NCI-H345 treated with DMSO at 0.1 percent for 48 hours (cell line): ENCODE results near the gene TXNRD2.

Source experiments
- DNase-seq: peaks from one replicate; lab custom pipeline; 2025; ENCODE audit not compliant: unreplicated experiment; lab: John Stamatoyannopoulos, UW

The TXNRD2 gene

GRCh38 chr22:19980766-19981165 lies 39.1 kb upstream of the TXNRD2 start:
- DNase-seq = no peak

GRCh38 chr22:19979712-19980493 lies 38.3 kb upstream of the TXNRD2 start:
- DNase-seq = no peak

- DNase-seq = no peak
These were observed 37.1 kb upstream of the TXNRD2 start for GRCh38 chr22:19978748-19979147.

DNA sequence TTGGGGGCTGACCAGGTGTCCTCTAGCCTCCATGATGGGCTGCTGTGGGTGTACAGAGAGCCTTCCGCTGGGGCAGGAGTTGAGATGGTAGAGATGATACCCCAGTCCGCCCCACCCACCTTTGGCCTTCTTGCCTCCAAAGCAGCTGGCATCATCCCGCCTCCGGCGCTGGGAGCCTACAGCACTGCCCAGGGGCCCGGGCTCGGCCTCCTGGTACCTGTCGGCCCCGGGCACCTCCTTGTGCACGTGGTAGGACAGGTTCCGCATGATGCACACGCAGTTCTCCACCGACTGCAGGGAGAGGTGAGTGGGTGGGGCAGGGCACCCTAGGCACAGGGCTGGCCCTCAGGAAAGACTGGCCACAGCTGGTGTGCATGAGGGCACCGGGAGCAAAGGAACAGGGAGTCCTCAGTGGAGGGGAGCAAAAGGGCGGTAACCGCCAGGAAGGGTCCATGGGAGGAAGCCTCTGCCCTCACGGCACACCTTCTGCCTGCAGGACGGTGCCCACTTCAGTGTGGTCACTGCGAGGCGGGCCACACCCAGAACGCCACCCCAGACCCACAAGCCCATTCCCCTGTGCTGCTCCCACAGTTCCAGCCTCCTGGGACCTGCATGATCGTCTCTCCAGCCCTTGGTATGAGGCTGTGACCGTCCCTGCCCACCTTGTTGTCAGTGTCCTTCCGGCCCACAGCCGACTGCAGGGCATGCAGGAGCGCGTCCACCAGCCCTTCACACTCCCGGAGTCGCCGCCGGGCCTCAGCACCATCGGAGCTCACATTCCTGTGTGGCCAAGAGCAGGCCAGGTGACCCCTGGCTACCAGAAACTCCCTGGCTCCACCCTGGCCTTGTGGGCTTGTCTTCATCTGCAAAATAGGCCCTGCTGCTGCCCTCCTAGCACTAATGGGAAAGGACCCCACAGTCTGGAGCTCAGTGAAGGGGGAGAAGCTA lies 36.0 kb upstream of the TXNRD2 start:
- DNase-seq = no peak

DNA sequence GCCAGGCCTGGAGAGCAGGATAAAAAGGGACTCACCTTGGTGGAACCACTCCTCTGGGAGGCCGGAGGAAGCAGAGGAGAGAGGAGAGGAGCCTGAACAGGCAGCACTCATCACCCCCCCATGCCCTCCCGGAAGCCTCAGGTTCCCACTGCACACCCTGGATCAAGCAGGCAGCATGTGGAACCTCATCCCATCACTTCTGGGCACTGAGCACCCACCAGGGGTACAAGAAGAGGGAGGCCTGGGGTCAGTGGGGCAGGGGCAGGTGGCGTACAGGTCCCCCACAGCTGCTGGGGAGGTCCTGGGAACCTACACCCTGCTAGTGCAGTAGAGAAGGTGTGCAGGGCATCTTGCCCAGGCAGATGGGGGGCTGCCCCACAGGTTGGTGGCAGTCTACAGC lies 35.1 kb upstream of the TXNRD2 start:
- no peak for DNase-seq

DNA sequence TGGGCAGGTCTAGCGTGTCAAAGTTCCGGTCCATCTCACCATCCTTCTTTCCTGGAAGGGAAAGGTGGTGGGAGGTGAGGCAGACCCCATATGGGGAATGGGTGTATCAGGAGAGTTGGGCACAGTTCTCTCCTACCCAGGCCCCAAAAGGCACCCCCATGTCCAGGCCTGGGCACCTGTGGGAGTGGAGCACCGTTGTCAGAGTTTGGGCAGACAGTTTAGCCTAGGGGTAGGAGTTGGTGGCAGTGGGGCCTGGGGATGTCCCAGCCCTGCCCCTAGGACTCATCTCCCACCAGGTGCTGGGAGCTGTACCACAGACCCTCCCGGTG lies 34.1 kb upstream of the TXNRD2 start:
- no peak for DNase-seq

DNA sequence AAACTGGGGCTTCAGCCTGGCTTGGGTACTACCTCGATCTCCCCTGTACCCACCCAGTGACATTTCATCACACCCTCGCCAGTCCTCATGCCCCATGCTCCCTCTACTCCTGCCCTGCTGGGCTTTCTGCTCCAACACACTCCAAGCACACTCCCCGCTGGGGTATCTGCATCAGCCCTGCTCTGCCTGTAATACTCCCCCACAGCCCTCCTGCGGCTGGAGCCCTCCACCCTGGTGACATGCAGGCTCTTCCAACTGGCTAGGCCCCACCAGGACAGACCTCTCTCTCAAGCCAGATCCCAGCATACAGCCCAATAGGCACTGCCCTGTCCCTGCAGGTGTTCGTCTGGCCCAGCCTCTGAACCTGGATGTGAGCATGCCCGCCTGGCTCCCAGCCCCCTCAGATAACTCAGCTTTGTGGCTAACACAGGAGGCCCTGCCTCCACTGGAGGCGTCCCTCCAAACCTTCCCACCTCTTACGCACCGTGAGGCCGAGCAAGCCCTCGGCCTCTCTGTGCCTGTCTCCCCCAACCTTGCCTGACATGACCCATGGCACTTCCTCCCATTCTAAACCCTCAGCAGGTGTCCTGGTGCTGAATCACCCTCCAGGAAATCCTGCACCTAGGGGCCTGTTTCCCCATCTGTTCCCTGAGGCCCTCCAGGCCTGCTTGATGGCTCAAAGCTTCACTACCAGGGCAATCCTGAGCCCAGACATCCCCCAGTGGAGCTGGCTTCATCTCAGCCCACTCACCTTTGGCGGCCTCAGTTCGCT lies 33.5 kb upstream of the TXNRD2 start:
- DNase-seq = peak; percentile 70

- DNase-seq = peak; percentile 83
These were observed 32.7 kb upstream of the TXNRD2 start for GRCh38 chr22:19974268-19974861.

GRCh38 chr22:19973551-19974267 lies 32.1 kb upstream of the TXNRD2 start:
- no peak for DNase-seq

DNA sequence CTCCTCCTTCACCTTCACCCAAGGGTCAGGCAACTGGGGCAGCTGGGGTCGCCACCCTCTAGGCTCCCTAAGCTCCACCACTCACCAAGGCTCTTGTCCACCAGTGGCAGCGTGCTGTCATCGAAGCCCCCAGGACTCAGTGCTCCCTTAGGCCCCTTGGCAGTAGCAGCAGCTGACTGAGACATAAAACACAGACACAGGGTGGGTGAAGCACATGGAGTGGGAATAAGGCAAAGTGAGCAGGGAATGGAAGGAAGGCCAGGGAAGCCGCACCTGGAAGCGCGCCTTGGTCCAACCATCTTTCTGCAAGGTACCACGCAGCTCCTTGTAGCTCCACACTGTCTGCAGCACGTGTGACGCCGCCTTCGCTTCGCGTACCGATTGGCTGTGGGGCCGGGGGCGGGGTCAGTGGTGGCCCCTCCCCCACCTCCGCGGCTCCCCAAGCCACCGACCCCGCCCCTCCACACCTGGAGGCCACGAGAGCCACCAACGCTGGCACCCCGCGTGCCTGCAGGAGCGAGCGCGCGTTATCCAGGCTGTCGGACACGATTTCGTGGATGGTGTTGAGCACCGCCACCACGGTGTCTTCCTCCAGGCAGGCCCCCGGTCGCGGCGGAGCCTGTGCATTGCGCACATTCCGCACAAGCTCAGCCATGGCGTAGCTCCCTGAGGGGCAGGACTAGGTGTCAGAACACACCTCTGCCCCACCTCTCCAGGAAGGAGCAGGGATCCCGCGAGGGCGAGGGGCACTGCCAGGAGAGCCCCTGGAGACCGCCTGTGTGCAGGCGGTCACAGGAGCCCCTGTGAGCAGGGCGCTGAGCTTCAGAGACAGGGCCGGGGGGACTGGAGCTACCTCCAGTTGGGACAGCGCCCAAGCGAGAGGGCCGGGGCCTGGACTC lies 31.3 kb upstream of the TXNRD2 start:
- DNase-seq = no peak

DNA sequence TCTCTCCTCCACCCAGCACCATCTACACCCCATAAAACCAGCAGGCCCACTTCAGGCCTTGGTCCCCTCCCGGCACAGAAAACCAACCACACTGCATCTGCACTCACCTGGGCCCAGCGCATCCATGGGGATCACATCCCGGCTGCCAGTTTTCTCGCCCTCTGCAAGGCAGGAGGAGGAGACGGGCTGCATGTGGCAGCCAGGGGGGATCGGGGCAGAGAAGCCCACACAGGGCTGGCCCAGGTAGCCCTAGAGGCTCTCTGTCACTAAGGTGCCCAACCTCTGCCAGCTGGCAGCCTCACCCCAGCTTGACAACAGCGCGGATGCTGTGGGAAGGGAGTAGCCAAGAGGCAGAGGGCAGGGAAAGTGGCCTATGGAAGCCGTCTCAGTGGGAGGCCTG lies 30.6 kb upstream of the TXNRD2 start:
- DNase-seq = no peak

- DNase-seq = no peak
These were observed 29.9 kb upstream of the TXNRD2 start for GRCh38 chr22:19971276-19972124.

DNA sequence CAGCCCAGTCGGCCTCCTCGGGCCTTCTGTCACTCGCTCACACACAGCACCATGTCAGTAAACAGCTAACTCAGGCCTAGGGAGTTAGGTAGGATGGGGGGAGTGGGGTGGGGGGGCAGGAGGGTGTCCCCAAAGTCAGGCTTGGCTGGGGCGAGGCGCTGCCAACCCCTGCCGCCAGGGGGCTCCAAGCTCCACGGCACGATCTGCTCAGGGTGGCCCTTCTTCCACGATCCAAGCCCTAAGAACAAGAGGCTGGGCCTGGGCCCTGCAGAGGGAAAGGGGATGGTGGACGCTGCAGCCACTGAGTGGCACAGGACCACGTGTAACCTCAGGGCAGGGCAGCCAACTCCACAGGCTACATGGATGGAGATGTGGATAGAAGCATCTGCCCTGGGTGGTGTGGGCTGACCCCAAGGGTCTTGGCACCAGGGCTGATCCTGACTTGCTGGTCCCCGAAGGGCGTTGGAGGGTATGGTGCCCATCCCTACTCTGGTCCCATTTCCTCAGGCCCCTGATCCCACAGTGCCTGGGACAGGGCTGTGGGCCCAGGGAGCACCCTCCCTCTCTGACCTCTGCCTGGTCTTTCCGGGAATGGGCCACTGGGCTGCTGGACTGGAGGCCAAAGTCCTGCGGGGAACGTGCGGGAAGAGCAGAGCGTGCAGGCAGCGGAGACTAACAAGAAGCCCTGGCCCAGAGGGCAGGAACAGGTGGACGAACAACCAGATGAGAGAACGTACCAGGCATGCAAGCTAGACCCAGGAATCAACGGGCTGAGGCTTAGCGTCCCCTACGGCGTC lies 29.1 kb upstream of the TXNRD2 start:
- DNase-seq = no peak

DNA sequence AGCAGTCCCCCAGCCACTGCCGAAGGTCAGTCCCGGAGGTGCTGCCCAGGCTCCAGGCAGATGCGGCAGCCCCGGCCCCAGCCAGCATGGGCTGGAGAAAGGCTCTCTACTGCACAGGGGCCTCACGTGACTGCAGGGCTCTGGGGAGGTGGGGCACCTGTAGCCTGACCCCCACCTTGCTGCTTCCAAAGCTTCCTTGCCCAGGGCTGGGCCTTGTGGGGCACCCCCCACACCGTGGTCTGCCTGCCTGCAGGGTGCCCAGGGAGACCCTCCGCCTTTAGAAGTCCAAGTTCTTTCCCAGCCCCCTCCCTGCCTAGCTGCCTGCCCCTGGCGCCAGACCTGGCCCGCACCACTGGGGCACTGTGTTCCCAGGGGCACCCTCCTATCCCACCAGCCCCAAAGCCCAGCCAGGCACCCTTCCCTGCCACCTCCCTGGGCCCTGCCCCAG lies 28.4 kb upstream of the TXNRD2 start:
- no peak for DNase-seq

- no peak for DNase-seq
These were observed 27.7 kb upstream of the TXNRD2 start for GRCh38 chr22:19969141-19969928.

GRCh38 chr22:19968450-19968891 lies 26.9 kb upstream of the TXNRD2 start:
- no peak for DNase-seq
